Prostate gland (tissue), 2 donors: ENCODE data around the gene NOC2L. TPM values are rescaled to one million over a fixed set of nuclear protein-coding genes. Genes with fewer than 3 reads are reported as not detected.

ENCODE experiments used
- DNase-seq: peaks from one replicate; pipeline ENCODE4 v3.0.0-alpha.2; 2019; ENCODE audit warnings: low spot score
- H3K27ac ChIP-seq, 2 donors: fragments of 200-600 bp; sonication (generic); 2 replicates each; pipeline ENCODE4 v1.5.1; 2017 to 2019
- H3K27me3 ChIP-seq: fragments of 200-600 bp; sonication (generic); replicated peaks from 2 replicates; pipeline ENCODE4 v1.5.1; 2019; ENCODE audit not compliant: insufficient read depth
- H3K36me3 ChIP-seq, 2 donors: fragments of 200-600 bp; sonication (generic); 1 replicate in 1 of 2; 2 replicates in 1 of 2; pipeline versions ENCODE4 v1.5.1 to v1.8.1; 2017 to 2019
- H3K4me1 ChIP-seq: fragments of 200-600 bp; sonication (generic); replicated peaks from 2 replicates; pipeline ENCODE4 v1.5.1; 2019
- H3K4me3 ChIP-seq, 2 donors: fragments of 200-600 bp; sonication (generic); 2 replicates each; pipeline ENCODE4 v1.5.1; 2017 to 2019
- H3K9me3 ChIP-seq: fragments of 200-600 bp; sonication (generic); 2 replicates; pipeline ENCODE4 v1.5.1; 2017
- CTCF ChIP-seq, 4 experiments: fragments of 200-600 bp in 2 of 4; fragments of 450-650 bp in 2 of 4; sonication (generic) in 2 of 4; IDR thresholded peaks; 1 replicate in 3 of 4; 2 replicates in 1 of 4; pipeline ENCODE4 v1.5.1; 2016 to 2019; ENCODE audit warnings: antibody characterized with exemption in 4 of 4, mild to moderate bottlenecking in 2 of 4, moderate library complexity in 2 of 4
- POLR2A ChIP-seq: fragments of 450-650 bp; IDR thresholded peaks from one replicate; pipeline ENCODE4 v1.6.1; 2016; ENCODE audit warnings: antibody characterized with exemption, mild to moderate bottlenecking
- POLR2AphosphoS5 ChIP-seq: sonication (generic); formaldehyde crosslinking; IDR thresholded peaks from one replicate; pipeline ENCODE4 v1.6.1; 2017; ENCODE audit warnings: antibody characterized with exemption
- WGBS: methylation state at CpG from one replicate; pipeline ENCODE4 v1.1.5; 2018; 5-methylcytosine and 5-hydroxymethylcytosine counted together
- intact Hi-C: fragments of 100-400 bp; cut with DNase I; formaldehyde crosslinking; loops from one replicate; pipeline ENCODE4 v1.14.2; 2022
- total RNA-seq, 2 donors: library from RNA; depleted of rRNA; stranded (reverse); fragments of >200 nt; gene quantifications; one replicate each; pipeline ENCODE4 v1.1.0, GENCODE V29; 2016

The NOC2L gene
- total RNA-seq, 2 donors from 2014 or later, result 43.2 to 65.5 TPM

DNA sequence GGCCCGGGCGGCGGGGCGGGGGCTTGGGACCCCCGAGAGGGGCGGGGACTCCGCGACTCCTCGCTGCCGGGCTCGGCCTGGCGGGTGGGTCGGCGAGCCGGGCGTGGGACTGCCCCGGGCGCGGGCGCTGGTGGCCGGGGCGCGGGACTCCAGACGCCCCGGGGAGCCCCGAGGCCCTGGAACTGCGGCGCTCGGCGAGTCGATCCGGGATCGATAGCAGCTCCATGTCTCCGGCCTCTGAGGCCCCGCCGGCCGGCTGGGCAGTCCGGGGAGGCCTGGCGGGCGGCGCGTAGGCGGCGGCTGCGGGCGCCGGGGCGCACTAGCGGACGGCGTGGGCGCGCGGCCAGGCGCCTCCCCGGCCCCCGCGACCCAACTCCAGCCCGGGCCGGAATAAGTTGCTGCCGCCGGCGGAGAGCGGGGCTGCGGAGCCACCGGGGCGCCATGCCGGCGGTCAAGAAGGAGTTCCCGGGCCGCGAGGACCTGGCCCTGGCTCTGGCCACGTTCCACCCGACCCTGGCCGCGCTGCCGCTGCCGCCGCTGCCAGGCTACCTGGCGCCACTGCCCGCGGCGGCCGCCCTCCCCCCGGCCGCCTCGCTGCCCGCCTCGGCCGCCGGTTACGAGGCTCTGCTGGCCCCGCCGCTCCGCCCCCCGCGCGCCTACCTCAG, 34.9 kb downstream of the NOC2L start:
- Histone ChIP-seq H3K27me3 (no peaks in the 10 kb centered on the region), H3K4me1 (peaks cover 16% of the 10 kb centered on the region)

DNA sequence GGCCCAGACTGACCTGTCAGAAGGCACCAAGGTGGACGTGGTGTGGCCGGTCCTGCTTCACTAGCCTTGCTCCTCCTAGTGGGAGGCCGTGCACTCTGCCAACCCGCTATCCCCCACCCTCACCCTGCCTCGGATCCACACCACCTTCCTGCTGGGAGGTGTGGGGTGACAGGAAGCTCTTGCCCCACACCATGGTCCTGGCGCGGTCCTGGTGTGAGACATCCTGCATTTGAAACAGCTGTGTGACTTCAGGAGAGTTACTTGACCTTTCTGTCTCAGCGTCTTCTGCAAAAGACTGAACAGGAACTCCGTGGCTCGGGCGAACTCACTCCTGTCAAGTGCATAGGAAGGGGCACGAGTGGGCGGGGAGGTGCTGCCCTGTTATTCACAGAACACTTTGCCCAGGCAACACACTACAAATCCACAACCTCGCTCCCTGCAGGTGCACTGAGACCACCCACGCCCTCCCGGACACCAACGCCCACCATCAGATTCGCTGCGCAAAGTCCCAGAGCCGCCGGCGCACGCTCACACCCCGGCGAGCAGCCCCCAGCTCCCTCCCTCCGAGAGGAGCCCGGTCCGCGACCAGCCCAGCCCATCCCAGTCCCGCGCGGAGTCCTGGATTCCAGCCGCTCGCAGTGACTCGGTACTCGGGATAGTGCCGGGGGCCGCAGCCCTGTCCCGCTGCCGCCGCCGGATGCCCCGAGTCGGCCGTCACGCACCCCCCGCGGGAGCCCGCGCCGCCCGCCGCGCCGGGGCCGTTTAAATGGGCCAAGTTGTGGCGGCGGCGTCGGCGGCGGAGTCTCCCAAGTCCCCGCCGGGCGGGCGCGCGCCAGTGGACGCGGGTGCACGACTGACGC, 35.7 kb downstream of the NOC2L start, which contains the start of gene SAMD11:
TSS of gene SAMD11 (plus strand) at position 793 of the 860 bp plus-strand sequence. CDS start 509 bp downstream, outside the sequence.
- Histone ChIP-seq H3K27me3 (no peaks in the 10 kb centered on the region), H3K4me1 (peaks cover 16% of the 10 kb centered on the region), H3K9me3 (no peaks in the 10 kb centered on the region), H3K4me3 (peak within 1 kb of the TSS; percentile 39 to 53), H3K36me3 (no peaks in the 10 kb centered on the region), H3K27ac (peak within 1 kb of the TSS in 1 of 2 donors; percentile 38)
- 6% methylated on average over 46 of the region's 72 CpGs for WGBS
- DNase-seq, result peak; percentile 73
- intact Hi-C loops, result no loop called here
- TF ChIP-seq POLR2A (no peak), CTCF (IDR thresholded peaks at IDR 0.05) (no peak), POLR2AphosphoS5 (no peak)

More for the DNA sequence above, 34.9 kb downstream of the NOC2L start:
- no peak for DNase-seq
- H3K36me3 ChIP-seq, result no peaks in the 10 kb centered on the region
- peak overlapping the region; percentile 39 to 53 for H3K4me3 ChIP-seq
- no peaks in the 10 kb centered on the region for H3K9me3 ChIP-seq
- 2% methylated on average over 15 of the region's 98 CpGs for WGBS
- no peak for TF ChIP-seq POLR2A
- TF ChIP-seq POLR2AphosphoS5, result no peak
- no peak for TF ChIP-seq CTCF (IDR thresholded peaks at IDR 0.05)
- intact Hi-C loops, result no loop called here
- H3K27ac ChIP-seq, result peak overlapping the region in 1 of 2 donors; percentile 38

GRCh38 chr1:921011-921837, 37.8 kb downstream of the NOC2L start:
- no peak for DNase-seq
- Histone ChIP-seq H3K27me3 (no peaks in the 10 kb centered on the region), H3K4me1 (peaks cover 24% of the 10 kb centered on the region)

GRCh38 chr1:920521-920920, 38.5 kb downstream of the NOC2L start:
- DNase-seq, result no peak
- Histone ChIP-seq H3K9me3 (no peaks in the 10 kb centered on the region), H3K27ac (no peak overlapping the region), H3K4me1 (peaks cover 24% of the 10 kb centered on the region), H3K27me3 (no peaks in the 10 kb centered on the region), H3K4me3 (no peak overlapping the region), H3K36me3 (no peaks in the 10 kb centered on the region)
- WGBS, result 0% methylated on average over 4 of the region's 13 CpGs
- intact Hi-C loops, result no loop called here
- TF ChIP-seq POLR2A (no peak), CTCF (IDR thresholded peaks at IDR 0.05) (no peak), POLR2AphosphoS5 (no peak)

More at GRCh38 chr1:921011-921837, 37.8 kb downstream of the NOC2L start:
- 33% methylated on average over 30 of the region's 38 CpGs for WGBS
- intact Hi-C loops, result no loop called here
- Histone ChIP-seq H3K36me3 (no peaks in the 10 kb centered on the region), H3K27ac (no peak overlapping the region), H3K4me3 (no peak overlapping the region), H3K9me3 (no peaks in the 10 kb centered on the region)
- TF ChIP-seq POLR2A (no peak), POLR2AphosphoS5 (peak; percentile 36), CTCF (IDR thresholded peaks at IDR 0.05) (peak in 3 of 4 experiments; percentile 25 to 66 (median 62))
